HG03097 (cell line): ENCODE results near the gene PPIP5K1.
A peak's percentile ranks its signal among the peaks of the same experiment; 100 is the strongest.

Experiments used
- ATAC-seq: cut with Tn5 transposase; IDR thresholded peaks from one replicate; pipeline ENCODE4 v1.9.1; 2021; ENCODE audit not compliant: unreplicated experiment, low FRiP score

PPIP5K1 gene

DNA sequence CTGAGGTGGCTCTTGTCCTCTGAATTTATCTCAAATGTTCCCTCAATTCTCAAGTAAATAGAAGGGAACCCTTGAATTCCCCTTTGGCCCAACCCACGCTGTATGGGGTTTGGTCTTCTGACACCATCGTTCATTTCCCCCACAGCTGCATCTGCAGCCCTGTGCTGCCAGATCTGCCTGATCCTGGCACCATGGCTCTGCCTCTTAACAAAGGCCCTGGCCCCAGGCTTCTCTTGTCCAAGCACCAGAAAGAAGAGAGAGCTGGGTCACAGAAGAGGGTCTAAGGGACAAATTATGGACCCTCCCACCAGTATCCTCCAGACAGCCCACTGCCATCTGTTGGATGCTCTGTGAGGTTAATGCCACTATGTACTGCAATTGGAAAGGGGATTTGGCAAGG, 70.8 kb downstream of the PPIP5K1 start:
- no peak for ATAC-seq

DNA sequence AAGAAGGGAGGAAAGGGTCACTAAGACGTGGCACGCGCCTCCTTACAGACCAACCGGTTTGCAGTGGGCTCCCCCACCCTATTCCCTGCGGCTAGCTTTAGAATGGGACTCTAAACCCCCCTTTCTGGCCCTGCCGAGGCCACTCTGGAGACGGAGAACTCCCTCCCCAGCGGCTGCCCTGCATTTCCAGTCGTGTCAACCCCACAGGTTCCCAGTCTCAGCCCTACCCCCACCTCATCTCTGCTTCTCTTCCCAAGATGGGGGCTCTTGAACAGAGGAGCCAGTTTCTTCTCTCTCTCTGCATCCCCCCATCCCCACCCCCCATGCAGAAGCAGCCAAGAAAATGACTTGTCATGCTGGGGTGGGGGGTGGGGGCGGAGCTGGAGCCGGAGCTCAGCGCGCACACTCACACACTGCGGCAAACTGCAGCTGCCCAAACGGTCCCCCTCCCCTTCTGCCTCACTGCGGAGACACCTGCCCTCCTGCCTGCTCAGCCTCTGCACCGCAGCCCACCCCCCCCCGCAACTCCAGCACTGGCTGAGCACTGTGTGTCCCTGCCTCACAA, 71.7 kb downstream of the PPIP5K1 start:
- ATAC-seq: no peak

DNA sequence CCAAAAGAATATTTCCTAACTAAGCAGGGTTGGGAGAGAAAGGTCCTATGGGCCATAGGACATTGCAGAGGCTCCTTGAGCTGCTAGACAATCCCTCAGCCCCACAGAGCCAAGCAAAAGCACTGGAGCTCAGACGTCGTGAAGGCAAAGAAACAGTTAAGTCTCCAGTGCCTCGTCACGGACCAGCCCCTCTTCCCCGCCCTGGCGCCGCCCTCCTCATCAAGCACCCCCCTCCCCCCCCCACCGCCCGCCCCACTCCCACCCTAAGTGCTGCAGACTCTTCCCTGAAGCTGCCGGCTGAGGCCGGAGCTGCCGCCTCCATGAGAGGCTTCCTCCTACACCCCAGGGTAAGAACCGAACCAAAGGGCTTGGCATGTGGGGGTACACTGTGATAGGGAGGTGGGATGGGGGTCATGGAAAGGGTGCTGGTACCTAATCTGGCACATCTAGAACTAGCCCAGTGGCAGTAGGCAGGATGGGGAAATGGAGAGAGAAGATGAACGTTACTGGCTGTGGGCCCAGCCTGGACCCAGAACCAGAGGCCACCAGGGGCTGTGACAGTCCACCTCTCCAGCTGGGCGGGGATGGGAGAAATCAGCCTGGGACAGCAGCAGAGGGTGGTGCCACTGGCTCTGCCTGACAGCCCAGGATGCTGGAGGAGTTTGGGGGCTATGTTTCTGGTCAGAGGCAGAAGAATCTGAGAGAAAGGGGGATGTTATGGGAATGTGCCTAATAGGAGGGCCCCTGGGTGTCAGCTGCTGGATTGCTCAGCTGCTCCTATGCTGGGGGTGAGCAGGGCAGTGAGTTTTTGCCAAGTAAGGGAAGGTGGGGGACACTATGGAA, 72.4 kb downstream of the PPIP5K1 start, which contains the start of gene MAP1A:
MAP1A (plus strand) TSS at position 255 of the 843 bp plus-strand sequence. CDS start 3,866 bp downstream, outside the sequence.
- no peak for ATAC-seq

DNA sequence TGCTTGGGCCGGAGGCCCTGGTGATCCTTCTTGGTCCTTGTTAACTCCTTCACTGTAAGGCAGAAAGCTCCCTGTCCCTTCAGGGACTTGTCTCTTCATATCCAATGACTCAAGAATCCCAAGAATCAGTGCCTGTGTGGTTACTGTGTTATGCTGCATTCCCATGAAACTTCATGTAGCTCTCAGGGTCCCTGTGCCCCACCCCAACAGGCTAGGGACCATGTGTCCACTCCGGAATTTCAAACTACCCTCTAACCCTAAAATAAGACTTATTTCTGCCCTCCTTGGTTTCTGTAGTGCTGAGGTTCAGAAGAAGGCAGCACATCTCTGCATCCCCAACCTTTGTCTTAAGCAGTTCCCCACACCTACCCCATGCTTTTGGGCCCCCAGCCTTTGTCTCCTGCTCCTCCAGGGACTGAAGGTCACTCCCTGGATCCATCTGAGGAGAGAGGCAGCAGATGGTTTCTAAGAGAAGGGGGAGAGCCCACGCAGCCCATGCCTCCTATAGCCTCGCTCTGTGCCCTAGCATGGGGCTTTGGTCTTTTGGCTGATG, 73.1 kb downstream of the PPIP5K1 start:
- no peak for ATAC-seq

DNA sequence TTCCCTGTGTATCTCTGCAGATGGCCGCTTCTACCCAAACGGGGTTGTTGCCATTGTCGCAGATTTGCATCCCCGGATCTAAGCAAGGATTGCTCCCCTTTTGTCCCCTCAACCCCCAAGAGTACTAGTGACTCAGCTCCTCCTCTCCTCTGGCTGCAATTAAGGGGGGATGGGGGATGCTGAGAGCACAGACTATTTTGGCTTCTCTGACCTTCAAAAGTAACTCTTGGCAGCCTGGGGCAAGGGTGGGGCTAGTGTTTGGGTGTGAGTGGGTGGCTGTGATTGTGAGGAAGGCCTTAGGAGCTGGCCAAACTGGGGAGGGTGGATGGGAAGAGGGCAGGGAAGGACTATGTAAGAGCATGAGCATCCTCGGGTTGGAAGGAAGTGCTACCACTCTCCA, 73.8 kb downstream of the PPIP5K1 start:
- ATAC-seq: no peak

DNA sequence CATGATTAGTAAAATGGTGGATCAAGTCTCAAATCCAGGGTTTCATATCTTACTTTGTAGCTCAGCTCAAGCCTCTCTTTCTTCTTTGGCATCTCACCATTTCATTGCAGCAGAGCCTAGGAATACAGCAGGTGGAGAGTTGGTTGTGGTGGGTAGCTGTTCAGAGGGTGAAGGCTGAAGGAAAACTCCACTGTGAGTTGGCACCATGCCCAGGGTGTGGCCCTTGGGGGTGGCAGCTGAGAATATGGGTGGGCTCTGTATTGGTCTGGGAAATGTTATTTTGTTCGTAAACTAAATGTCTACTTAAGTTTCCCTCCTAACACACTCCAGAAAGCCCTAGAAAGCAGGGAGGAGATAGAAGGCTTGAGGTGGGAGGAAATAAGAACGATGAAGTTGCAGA, 74.3 kb downstream of the PPIP5K1 start:
- ATAC-seq: no peak

DNA sequence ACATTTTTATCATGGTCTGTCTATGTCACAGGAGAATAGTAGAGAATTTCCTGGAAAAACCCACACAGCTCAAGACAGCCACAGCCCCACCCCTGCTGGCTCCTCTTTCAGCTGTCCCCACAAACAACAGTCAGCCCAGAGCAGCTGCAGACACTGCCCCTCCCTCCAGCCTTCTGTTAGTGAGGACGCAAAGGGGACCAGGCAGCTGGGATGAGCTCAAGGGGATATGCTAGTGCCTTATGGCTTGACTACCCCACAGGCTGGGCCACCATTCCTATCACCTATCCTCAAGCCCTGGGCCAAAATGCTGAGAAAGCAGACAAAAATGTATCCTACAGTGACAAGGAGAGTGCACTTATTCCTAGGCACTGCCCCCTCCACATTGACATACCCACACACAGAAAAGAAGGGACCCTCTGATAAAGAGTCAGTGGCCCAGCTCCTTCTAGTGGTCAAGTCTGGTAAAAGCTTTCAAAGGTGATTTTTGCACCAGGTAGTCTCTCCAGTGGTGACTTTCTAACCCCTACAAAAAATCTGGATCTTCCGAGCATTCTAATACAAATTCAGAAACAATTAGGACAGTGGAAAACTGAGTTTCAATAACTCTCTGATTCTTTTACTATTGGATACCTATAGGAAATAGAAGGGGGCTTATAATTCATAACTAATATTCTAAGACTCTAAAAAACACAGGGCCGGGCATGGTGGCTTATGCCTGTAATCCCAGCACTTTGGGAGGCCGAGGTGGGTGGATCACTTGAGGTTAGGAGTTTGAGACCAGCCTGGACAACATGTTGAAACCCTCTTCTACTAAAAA, 75.6 kb downstream of the PPIP5K1 start:
- ATAC-seq: no peak

DNA sequence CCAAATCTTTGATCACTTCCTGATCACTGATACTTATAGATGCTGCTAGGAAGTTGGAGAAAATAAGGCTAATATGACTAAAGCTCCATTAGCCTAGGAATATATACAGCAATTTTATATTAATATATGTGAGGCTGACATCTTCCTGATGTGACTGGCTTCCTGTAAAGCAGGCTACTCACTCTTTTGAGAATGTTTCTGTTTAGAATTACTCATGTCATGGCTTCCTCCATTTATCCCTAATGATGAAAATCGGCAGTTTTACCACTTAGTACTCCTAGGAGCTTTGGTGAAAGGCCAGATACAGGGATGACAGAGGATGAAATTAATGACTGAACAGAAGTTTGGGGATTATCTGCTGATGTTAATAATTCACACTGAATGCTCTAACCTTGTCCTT, 76.5 kb downstream of the PPIP5K1 start:
- ATAC-seq: no peak

DNA sequence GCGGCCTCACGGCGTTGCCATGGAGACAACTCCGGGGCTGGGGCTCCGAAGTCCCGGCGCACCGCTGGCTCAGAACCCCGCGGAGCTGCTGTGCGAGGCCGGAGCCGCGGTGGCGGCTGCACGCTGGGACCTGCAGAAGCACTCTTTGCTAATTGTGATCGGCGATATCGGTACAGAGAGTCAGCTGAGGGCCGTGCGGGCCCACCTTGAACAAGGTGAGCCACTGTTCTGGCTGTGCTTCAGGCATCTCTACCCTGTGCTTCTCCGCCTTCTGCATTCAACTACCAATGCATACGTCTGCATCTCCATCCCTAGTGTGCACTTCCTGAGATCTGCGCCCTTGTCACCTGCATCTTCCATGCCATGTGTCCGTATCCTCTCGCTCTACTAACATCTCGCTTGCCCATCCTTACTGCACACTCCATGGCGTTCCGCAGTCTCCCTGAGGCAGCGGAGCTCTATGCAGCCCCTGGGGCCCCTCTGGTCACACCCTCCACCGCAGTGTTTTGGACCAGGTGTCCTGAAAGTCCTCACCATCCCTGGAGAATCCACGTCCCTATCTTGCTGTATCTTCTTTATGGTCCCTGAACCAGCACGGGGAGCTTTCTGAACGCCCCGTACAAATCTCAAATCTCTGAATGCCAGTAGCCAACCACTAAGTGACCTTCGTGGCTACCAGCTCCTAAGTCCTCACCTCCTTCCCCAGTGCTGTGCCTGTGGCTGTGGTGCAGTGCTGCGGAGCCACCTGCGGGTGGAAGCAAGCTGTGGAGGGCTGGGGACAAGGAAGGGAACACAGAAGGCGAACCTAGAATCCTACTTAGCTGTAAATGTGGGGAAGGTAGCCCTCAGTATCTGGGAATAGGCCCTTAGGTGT, 78.8 kb downstream of the PPIP5K1 start:
- ATAC-seq: no peak

DNA sequence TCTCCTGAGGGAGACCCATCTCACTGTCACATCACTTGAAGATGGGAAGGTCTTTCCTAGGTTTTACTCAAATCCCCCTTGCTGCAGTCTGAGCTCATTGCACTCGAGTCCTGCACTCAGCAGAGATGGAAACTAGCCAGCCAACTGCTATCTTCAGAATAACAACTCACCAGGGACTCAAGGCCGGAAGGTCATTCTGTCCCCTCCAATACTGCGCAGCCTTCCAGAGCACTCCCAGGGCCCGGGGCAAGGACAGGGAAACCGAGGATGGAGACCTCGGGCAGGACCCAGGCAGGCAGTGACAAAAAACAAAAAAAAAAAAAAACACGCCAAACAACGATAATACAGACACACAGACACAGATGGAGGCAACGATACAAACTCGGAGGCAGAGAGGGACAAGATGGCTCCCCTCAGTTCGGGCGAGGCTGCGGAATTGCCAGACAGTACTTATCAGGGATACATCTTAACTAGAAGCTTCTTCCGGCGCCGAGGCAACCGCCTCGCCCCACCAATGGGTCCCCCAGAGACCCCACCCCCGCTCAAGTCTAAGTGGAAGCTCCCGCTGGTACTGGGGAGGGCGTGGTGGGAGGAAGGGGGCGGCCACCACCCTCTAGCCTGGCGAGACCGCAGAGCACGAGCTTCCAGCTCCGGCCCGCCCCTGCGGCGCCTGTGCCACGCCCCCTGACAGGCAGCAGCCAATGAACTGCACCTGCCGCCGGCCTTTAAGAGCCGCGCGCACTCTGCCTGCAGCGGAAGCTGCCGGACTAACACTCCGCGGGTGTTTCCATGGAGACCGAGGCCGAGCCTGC, 79.6 kb downstream of the PPIP5K1 start:
- peak; percentile 98 for ATAC-seq

DNA sequence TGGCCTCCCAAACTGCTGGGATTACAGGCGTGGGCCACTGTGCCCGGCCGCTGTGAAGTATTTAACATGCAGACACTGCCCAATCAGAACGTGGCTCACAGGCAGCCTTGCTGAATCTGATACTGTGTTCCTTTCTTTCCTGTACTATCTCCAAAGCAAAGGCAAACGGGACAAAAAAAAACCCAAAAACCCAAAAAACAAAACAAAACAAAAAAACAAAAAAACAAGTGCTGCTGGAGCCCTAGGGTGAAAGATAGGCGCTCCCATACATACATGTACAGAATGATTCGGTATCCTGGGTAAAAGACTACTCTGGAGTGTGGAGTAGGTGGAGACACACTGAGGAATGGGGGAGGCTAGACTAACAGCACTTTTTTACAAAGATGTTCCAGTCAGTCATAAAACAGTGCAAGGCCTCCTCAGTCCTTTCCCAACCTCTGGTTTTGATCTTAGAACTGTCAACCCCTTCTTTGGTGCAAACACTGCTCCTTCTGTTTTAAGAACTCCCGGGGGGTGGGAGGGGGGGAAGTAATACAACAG, 80.3 kb downstream of the PPIP5K1 start:
- ATAC-seq: no peak

DNA sequence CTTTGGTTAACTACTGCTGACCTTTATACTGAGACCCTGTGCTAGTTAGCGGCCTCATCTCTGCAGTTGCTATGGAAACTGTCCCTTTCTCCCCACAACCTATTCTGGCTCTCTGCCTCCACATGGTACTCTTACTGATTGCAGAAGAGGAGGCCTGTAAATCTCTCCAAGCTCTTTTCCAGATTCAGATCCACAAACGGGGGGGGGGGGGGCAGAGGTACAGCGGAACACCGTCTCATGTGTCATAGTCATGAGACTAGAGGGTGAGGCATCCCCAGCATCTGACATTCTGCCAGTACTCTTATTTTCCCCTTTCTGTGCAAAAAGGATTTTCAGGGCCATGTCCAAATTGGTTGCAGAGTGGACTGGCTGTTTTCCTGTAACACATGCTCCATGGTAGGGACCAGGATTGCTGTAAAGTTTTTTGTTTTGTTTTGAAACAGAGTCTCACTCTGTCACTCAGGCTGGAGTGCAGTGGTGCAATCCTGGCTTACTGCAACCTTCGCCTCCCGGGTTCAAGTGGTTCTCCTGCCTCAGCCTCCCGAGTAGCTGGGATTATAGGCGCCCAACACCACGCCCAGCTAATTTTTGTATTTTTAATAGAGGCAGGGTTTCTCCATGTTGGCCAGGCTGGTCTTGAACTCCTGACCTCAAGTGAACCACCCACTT, 80.9 kb downstream of the PPIP5K1 start:
- ATAC-seq: no peak

DNA sequence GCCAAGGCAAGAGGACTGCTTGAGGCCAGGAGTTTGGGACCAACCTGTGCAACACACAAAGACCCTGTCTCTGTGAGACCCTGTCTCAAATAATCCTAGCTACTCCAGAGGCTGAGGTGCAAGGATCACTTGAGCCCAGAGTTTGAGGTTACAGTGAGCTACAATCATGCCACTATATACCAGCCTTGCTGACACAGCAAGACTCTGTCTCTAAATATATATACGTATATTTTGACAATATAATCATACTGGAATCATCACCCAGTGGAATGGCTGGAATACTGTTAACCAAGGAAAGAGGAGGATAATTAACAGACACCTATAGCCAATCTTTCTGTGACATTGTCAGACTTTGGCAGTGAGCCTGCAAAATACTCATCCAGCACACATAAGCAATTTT, 81.6 kb downstream of the PPIP5K1 start:
- ATAC-seq: no peak

DNA sequence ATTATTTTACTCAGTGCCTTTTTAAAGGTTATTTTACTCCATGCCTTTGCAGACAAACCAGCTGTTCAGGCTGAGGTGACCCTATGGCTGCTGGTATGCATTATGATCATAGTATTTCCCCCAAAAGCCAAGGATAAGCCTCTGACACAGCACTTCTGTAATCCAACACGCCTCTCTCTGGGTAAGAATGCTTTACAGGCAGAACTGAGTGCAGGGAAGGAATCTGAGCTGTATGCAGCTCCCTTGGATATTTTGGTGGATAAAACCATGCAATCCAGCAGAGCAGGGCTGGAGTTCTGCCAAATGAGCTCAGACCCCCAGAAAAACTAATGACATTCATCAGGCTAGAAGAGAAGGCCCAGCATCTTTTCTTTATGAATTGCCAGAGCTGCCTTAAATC, 84.3 kb downstream of the PPIP5K1 start:
- no peak for ATAC-seq

DNA sequence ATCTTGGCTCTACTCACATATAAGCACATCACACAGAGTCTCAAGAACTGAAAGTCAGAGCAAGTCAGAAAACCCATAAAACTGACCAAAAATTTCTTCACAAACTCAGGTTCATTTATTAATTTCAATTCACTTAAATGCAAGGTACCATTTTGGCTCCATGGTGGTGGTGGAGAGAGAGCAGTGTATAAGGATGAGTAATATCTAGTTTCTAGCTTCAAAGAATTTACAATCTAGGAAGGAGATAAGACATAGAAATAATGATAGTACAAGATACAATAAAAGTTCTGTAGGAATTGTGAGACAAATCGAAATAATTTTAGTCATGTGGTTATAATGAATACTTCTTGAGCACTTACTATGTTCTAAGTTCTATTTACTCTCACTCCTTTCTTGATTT, 90.4 kb downstream of the PPIP5K1 start:
- ATAC-seq: no peak

DNA sequence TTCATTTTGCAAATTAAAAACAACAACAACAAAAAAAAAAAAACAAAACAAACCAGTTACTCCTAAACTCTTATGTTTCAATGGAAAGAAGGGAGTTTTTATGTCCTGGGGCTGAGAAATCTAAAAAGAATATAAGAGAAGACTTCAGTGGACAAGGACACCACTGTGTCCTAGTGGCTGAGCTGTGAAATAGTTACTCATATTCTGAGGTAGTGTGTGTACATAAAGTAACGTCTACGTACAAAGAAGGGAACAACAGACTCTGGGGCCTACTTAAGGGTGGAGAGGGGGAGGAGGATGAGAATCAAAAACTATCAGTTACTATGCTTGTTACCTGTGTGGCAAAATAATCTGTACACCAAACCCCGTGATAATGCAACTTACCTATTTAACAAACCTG, 91.0 kb downstream of the PPIP5K1 start:
- ATAC-seq: no peak

DNA sequence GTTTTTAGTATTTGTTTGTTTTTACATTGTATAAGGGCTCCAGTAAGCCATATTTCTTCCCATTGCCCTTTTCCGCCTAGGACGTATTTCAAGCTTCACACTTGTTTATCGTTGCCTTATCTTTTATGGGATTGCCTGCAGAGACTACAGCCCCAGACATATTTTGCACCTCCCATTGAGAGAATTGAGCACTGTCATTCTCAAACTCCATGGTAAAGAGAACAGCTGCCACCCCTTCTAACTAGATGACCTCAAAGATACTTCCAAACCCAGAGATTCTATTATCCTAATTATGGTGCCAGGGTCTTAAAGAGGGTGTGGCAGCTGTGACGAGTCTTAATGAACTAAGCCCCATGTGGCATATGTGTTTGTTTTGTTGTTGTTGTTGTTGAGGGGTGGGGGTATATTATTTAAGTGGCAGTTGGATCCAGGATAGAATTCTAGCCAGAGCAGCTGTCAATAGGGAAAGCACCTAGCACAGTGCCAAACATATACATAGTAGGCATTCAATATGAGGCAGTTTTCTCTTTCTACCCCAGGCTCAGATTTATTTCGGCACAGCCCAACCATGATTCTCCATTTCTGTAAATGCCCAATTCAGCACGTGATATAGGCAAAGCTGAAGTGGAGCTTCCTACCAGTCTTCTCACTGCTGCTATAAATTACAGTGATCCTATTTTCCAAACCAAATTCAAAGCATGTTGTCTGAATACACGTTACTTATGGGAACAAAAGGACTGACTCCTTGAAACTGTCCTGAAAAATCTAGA, 96.1 kb downstream of the PPIP5K1 start:
- no peak for ATAC-seq
